ENCODE results near the gene CISTR.

- TF ChIP-seq TAF1 (IDR thresholded peaks at IDR 0.05; ENCODE audit: low read depth, low read length) (no peak), POLR2A (IDR thresholded peaks at IDR 0.05; ENCODE audit: low read depth, low read length) (no peak), POLR2AphosphoS5 (IDR thresholded peaks at IDR 0.05; ENCODE audit: low read depth, low read length) (no peak), POU2F2 (IDR thresholded peaks at IDR 0.05; ENCODE audit: low read depth, low read length) (no peak), PAX5 (IDR thresholded peaks at IDR 0.05; ENCODE audit: insufficient read depth, low read length, severe bottlenecking) (no peak), SPI1 (IDR thresholded peaks at IDR 0.05; ENCODE audit: low read depth, low read length) (no peak)
These were observed 4.1 kb upstream of the CISTR start for GRCh38 chr12:53755893-53756292.

Measured in GM12891 (cell line).